Activated naive CD8-positive, alpha-beta T cell treated with anti-CD3 and anti-CD28 coated beads, Interleukin-2, amount 50 U/mL, for 24 hours (primary cell): ENCODE measurements around the gene SFMBT1.

Source experiments
- ATAC-seq: fragments of 150-1000 bp; cut with Tn5 transposase; one replicate; pipeline ENCODE4 v1.10.0; 2021
- DNase-seq: peaks from one replicate; pipeline ENCODE4 v3.0.0; 2021
- H3K27ac Mint-ChIP-seq: one replicate; pipeline ENCODE4 v1.8.0; 2021; ENCODE audit warnings: mild to moderate bottlenecking, mixed read lengths
- H3K27me3 Mint-ChIP-seq: one replicate; pipeline ENCODE4 v1.8.0; 2021; ENCODE audit warnings: mixed read lengths
- H3K36me3 Mint-ChIP-seq: one replicate; pipeline ENCODE4 v1.8.0; 2021; ENCODE audit warnings: low read depth, mixed read lengths
- H3K4me1 Mint-ChIP-seq: one replicate; pipeline ENCODE4 v1.8.0; 2021; ENCODE audit warnings: mixed read lengths
- H3K4me3 Mint-ChIP-seq: one replicate; pipeline ENCODE4 v1.8.0; 2021; ENCODE audit warnings: mild to moderate bottlenecking, moderate library complexity, mixed read lengths
- H3K9me3 Mint-ChIP-seq: one replicate; pipeline ENCODE4 v1.8.0; 2021; ENCODE audit warnings: mixed read lengths

SFMBT1 gene, protein sequence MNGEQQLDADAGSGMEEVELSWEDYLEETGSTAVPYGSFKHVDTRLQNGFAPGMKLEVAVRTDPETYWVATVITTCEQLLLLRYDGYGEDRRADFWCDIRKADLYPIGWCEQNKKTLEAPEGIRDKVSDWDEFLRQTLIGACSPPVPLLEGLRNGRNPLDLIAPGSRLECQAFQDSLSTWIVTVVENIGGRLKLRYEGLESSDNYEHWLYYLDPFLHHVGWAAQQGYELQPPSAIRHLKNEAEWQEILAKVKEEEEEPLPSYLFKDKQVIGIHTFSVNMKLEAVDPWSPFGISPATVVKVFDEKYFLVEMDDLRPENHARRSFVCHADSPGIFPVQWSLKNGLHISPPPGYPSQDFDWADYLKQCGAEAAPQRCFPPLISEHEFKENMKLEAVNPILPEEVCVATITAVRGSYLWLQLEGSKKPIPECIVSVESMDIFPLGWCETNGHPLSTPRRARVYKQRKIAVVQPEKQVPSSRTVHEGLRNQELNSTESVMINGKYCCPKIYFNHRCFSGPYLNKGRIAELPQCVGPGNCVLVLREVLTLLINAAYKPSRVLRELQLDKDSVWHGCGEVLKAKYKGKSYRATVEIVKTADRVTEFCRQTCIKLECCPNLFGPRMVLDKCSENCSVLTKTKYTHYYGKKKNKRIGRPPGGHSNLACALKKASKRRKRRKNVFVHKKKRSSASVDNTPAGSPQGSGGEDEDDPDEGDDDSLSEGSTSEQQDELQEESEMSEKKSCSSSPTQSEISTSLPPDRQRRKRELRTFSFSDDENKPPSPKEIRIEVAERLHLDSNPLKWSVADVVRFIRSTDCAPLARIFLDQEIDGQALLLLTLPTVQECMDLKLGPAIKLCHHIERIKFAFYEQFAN

DNA sequence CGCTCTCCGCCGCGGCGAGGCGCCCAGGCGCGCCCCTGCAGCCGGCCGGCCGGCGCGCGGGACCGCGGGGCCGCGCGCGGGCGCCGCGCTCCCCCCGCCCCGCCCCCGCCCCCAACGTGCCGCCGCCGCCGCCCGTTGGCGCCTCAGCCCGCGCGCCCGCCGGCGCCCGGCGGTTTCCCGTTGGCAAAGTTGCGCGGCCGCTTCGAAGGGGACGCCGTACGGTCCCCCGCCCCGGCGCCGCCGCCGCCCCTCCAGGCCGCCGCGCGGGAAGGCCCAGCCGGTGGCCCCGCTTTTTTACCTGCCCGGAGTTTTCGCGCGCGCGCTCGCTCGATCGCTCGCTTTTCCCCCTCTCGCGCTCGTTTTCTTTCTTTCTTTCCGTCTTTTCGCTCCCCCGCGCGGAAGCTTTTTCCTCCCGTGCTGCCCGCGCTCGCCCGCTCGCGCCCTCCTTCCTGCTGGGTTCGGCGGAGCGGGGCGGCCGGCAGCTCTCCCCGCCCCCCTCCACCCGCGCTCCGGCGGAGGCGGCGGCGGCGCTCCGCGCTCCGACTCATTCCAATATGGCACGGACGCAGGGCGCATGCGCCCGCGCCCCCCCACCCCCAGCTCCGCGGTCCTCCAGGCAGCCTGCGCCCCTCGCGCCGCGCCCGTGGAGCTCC is at the start of gene SFMBT1:
Gene SFMBT1, minus strand, starts transcription at position 556 of the 653 bp plus-strand sequence. CDS start 76,945 bp downstream, outside the sequence.
- Mint-ChIP-seq H3K36me3 (peaks cover 3% of the 10 kb centered on the region), H3K9me3 (no peaks in the 10 kb centered on the region), H3K4me3 (peak within 1 kb of the TSS; percentile 89), H3K4me1 (peaks cover 42% of the 10 kb centered on the region), H3K27ac (peak within 1 kb of the TSS; percentile 93), H3K27me3 (no peaks in the 10 kb centered on the region)
- peak; percentile 80 for DNase-seq
- peak; percentile 37 for ATAC-seq

DNA sequence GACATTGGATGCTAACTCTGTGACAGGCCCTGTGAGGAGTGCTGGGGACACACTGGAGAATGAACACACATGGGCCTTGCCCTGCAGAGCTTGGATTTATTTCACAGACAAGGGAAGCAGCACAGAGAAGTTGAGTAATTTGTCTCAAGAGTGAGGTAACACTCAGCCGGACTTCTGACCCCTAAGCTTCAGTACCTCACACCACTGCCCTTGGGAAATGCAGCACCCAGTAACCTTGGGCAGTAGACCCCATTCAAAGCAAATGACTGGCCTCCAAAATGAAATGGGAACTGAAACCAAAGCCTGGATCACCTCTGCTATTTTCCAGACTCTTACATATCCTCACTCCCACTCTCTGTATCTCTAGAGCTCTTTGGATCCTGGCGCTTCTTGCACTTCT is 47.1 kb upstream of the SFMBT1 start:
- H3K27ac Mint-ChIP-seq, result no peak overlapping the region
- peaks cover 18% of the 10 kb centered on the region for H3K36me3 Mint-ChIP-seq

DNA sequence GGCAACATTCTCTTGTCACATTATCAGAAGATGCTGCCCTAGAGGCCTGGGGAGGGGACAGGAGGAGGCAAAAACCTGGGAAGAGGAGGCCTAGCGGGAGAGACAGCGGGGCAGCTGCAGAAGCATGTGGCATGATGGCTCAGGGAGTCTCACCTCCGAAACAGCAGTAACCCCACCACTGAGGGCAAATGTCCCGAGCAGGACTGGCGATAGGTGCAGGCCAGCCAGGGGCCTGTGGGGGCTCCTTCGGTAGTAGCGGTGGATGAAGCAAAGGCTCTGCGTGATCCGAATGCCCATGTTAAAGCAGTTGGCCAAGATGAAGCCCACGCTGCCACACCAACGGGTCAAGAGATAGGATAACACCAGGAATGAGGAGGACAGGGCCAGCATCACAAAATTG is 46.3 kb upstream of the SFMBT1 start:
- no peak for ATAC-seq
- Mint-ChIP-seq H3K27ac (no peak overlapping the region), H3K36me3 (peaks cover 18% of the 10 kb centered on the region)

More for the DNA sequence above, 47.1 kb upstream of the SFMBT1 start:
- H3K9me3 Mint-ChIP-seq, result no peaks in the 10 kb centered on the region
- H3K4me1 Mint-ChIP-seq, result no peaks in the 10 kb centered on the region
- H3K27me3 Mint-ChIP-seq, result no peaks in the 10 kb centered on the region
- no peak overlapping the region for H3K4me3 Mint-ChIP-seq
- DNase-seq (no peak), ATAC-seq (no peak)

DNA sequence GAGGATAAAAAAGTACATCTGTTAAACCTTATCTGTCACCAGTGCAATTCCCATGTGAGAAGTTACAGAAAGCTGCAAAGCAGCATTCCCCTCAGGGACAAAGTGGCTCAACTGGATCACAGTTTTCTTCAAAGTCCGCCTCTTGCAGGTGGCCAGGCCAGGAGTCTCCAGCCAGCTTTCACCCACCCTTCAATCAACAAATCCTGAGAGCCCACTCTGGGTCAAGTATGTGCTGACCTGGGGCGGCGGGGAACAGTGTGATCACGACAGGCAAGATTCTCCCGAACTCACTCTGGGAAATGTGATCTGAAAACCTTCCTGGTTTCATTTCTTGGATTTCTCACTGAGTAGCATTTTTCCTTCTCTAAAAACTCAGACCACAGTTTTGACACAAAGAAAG is 45.1 kb upstream of the SFMBT1 start:
- Mint-ChIP-seq H3K27me3 (no peaks in the 10 kb centered on the region), H3K4me3 (no peak overlapping the region), H3K4me1 (no peaks in the 10 kb centered on the region), H3K27ac (no peak overlapping the region), H3K9me3 (no peaks in the 10 kb centered on the region), H3K36me3 (peaks cover 18% of the 10 kb centered on the region)
- DNase-seq (no peak), ATAC-seq (no peak)

More for the DNA sequence above, 46.3 kb upstream of the SFMBT1 start:
- no peaks in the 10 kb centered on the region for H3K4me1 Mint-ChIP-seq
- no peak for DNase-seq
- H3K9me3 Mint-ChIP-seq, result no peaks in the 10 kb centered on the region
- no peak overlapping the region for H3K4me3 Mint-ChIP-seq
- H3K27me3 Mint-ChIP-seq, result no peaks in the 10 kb centered on the region

DNA sequence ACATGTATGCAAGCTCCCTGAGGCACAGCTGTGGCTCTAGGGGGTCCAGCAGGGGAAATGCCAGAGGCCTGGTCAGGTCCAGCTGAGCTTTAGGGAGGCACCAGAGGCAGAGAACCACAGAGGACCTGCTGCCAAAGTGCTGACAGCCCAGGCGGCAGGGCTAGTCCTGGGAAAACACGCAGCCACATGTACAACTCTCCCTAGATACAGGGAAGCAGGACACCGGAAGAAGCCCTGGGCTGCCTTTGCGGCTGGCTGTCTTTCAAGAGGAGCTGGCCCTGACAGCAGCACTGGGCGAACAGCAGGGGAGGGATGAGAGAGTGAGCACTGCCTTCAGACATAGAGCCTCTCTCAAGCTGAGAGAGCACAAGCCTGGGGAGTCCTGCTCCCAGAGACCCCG is 43.6 kb upstream of the SFMBT1 start:
- H3K36me3 Mint-ChIP-seq, result peaks cover 14% of the 10 kb centered on the region

DNA sequence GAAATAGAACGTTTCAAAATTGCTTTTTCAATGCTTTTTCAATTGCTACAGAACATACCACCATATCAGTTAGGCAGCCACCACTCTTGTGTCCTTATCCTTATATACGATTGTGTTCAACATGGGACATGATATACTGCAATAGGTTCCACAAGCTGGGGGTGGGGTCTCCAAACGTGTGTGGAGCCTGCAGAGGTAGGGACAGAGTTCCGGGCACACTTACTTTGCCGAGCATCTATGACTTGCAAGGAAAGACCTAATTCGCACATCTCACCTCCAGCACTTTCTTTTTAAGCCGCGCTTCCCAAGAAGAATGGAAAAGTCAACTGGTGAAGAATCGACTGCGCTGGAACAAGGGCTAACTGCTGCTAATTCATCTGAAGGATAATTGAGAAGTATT is 39.6 kb upstream of the SFMBT1 start:
- H3K27me3 Mint-ChIP-seq, result no peaks in the 10 kb centered on the region
- peaks cover 1% of the 10 kb centered on the region for H3K4me1 Mint-ChIP-seq
- H3K27ac Mint-ChIP-seq, result no peak overlapping the region
- ATAC-seq (no peak), DNase-seq (no peak)
- no peak overlapping the region for H3K4me3 Mint-ChIP-seq
- H3K36me3 Mint-ChIP-seq, result peaks cover 2% of the 10 kb centered on the region
- no peaks in the 10 kb centered on the region for H3K9me3 Mint-ChIP-seq

More for the DNA sequence above, 43.6 kb upstream of the SFMBT1 start:
- no peak for ATAC-seq
- Mint-ChIP-seq H3K4me3 (no peak overlapping the region), H3K9me3 (no peaks in the 10 kb centered on the region), H3K4me1 (peaks cover under 1% of the 10 kb centered on the region), H3K27ac (no peak overlapping the region), H3K27me3 (no peaks in the 10 kb centered on the region)
- no peak for DNase-seq

DNA sequence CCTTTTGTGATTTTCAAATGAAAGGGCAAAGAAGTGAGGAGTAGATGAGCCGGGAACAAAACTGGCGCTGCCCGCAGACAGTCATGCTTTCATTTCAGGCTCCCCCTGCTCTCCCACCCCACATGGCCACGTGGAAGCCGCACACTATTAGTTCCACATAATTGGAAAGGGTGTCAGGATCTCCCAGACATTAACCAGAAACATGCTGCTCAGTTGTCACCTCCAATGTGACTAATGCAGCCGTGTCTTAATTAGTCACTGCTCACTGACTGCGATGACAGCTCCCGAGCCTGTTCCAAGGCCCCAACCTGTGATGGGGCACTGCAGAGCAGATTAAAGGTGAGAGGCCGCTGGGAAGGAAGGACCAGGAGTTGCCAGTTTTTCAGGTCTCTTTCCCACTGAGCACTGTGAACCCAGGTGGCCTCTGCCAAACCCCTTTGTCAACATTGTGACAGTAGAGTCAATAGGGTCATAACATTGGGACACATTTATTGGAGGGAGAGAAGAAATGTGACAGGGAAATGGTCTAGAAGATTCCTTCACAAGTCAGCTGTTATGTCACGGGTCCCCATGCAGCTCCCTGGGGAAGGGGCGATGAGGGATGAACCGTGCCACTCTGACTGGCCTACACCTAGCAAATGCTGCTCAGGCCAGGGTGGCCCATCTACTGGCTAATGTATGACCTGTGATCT is 38.6 kb upstream of the SFMBT1 start:
- Mint-ChIP-seq H3K36me3 (peaks cover 2% of the 10 kb centered on the region), H3K27me3 (no peaks in the 10 kb centered on the region), H3K4me1 (peaks cover 1% of the 10 kb centered on the region), H3K4me3 (no peak overlapping the region), H3K9me3 (no peaks in the 10 kb centered on the region), H3K27ac (no peak overlapping the region)
- DNase-seq (no peak), ATAC-seq (peak; percentile 57)

DNA sequence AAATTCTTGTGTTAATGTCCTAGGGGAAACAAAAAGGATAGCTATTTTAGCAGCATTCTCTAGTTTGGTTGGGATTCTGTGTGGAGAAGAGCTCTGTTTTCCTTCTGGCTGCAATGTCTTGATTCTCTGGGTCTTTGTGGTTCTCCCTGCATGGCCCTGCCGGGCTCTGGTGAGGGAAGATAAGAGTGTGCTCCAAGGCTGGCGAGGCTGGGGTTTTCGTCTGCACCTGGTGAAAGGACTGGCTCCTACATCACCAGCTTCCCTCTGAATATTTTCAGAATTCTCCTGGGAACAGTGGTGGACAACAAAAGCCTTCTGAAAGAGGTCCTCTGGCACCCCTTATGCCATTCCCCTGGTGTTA is 38.1 kb upstream of the SFMBT1 start:
- H3K27me3 Mint-ChIP-seq, result no peaks in the 10 kb centered on the region
- DNase-seq (no peak), ATAC-seq (no peak)
- no peak overlapping the region for H3K27ac Mint-ChIP-seq
- peaks cover 1% of the 10 kb centered on the region for H3K4me1 Mint-ChIP-seq
- H3K4me3 Mint-ChIP-seq, result no peak overlapping the region
- H3K36me3 Mint-ChIP-seq, result peaks cover 2% of the 10 kb centered on the region
- no peaks in the 10 kb centered on the region for H3K9me3 Mint-ChIP-seq

DNA sequence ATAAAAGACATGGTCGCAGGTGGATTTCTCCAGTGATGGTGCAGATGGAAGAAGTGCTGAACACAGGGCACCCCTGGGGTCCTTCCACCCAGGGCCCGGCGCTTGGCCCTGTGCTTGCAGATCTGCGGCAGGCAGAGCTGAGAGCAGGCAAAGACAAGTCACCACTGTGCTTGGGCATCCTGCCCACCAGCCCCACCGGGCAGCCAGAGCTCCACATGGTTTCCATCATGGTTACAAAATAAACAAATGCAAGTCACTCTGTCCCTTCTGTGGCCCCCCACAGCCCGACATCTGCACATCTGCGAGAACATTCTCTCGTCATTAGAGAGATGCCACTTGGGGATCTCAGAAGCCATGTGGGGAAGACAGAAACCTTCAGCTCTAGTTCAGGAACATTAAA is 37.6 kb upstream of the SFMBT1 start:
- no peaks in the 10 kb centered on the region for H3K9me3 Mint-ChIP-seq

DNA sequence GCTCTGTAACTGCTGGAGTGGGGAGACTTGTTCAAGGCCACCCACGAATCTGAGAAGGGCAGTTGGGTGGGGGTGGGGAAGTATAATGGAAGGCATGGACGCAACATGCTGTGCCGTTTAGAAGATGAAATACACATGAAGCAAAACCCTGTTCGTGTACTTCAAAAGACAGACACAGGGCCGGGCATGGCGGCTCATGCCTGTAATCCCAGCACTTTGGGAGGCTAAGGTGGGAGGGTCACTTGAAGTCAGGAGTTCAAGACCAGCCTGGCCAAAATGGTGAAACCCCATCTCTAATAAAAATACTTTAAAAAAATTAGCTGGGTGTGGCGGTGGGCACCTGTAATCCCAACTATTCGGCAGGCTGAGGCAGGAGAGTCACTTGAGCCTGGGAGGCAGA is 36.9 kb upstream of the SFMBT1 start:
- no peak overlapping the region for H3K27ac Mint-ChIP-seq
- peaks cover 1% of the 10 kb centered on the region for H3K4me1 Mint-ChIP-seq
- DNase-seq (no peak), ATAC-seq (no peak)
- no peaks in the 10 kb centered on the region for H3K27me3 Mint-ChIP-seq
- H3K36me3 Mint-ChIP-seq, result no peaks in the 10 kb centered on the region
- no peaks in the 10 kb centered on the region for H3K9me3 Mint-ChIP-seq
- H3K4me3 Mint-ChIP-seq, result no peak overlapping the region

More for the DNA sequence above, 37.6 kb upstream of the SFMBT1 start:
- Mint-ChIP-seq H3K36me3 (peaks cover 2% of the 10 kb centered on the region), H3K27me3 (no peaks in the 10 kb centered on the region), H3K4me1 (peaks cover 1% of the 10 kb centered on the region), H3K27ac (no peak overlapping the region), H3K4me3 (no peak overlapping the region)
- no peak for ATAC-seq
- no peak for DNase-seq

DNA sequence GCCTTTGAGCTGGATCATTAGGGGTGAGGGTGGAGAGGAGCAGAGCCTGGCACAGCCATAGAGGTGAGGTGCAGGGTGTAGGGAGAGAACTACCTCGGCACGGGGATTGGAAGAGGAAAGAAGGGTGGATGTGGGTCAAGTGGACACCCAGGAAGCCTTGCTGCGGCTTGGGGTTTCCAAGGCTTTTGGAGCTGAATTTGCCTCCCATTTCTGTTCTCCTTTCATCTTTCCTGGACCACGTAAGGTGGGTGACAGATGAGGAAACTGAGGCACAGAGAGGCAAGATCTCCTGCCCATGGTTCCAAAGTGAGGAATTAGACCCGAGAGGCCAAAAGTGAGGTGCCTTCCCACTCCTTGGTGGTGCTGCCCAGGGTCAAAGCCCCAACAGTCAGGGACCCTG is 35.4 kb upstream of the SFMBT1 start:
- Mint-ChIP-seq H3K27ac (no peak overlapping the region), H3K9me3 (no peaks in the 10 kb centered on the region), H3K27me3 (no peaks in the 10 kb centered on the region), H3K4me3 (no peak overlapping the region), H3K4me1 (peaks cover 1% of the 10 kb centered on the region), H3K36me3 (no peaks in the 10 kb centered on the region)
- ATAC-seq (no peak), DNase-seq (no peak)

DNA sequence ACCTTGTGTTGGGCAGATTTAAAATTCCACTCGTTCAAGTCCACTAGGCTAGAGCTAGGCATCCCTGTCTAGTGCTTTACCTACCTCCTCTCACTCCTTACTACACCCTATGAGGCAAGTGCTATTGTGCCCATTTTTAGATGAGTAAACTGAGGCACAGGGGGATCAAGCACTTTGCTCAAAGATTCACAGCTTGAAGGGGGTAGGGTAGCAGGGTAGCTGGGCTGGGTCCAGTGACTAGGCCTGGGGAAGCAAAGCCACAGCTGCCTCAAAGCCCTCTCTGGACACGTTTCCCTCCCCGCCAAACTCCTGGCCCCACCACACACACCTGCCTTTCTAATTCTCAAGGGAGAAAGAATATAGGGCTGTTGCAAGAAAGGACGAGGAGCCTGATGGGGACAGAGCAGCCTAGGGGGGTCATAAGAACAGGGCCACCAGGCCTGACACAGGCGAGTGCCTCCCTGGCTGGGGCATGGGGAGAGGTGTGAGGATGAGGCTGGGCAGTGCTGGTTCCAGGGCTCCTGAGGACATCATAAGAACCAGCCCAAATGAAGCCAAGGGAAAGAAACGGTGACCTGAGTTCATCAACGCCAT is 34.8 kb upstream of the SFMBT1 start:
- no peaks in the 10 kb centered on the region for H3K27me3 Mint-ChIP-seq
- H3K4me3 Mint-ChIP-seq, result no peak overlapping the region
- H3K27ac Mint-ChIP-seq, result no peak overlapping the region
- H3K36me3 Mint-ChIP-seq, result no peaks in the 10 kb centered on the region
- H3K9me3 Mint-ChIP-seq, result no peaks in the 10 kb centered on the region
- ATAC-seq (no peak), DNase-seq (no peak)
- H3K4me1 Mint-ChIP-seq, result peaks cover 1% of the 10 kb centered on the region

DNA sequence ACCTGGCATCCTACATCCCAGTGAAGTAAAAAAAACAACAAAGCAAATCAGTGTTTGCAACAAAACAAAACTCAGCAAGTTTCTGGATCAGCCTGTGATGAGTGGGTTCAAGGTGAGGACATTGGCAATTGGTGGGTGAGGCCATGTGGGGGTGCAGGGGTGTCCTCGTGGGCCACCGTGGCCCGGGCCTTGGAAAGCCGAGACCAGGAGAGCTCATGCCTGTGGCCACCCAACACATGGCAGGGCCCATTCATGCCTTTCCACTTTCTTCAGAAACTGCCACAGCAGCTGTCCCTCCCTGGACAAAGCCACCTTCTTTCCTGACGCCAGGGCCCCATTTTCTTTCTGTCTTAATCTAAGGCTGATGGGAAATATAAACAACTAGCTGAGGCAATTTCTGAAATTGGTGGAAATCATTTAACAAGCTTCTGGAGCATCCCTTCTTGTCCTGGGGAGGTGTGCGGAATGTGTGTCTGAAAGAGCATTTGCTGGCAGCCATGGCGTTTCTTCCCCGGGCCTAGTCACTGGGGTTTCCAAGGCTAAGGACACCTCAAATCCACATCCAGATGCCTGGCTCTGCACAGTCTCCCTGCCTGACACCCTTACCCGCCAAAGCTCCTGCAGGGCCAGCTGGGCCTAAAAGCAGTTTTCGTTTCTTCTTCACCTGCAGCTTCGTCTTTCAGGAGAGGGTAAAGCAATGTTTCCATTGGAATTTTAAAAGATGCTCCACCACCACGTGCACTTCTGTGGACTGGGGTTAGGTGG is 34.1 kb upstream of the SFMBT1 start:
- DNase-seq, result no peak
- no peak for ATAC-seq
- no peak overlapping the region for H3K27ac Mint-ChIP-seq

More for the DNA sequence above, 34.1 kb upstream of the SFMBT1 start:
- Mint-ChIP-seq H3K27me3 (no peaks in the 10 kb centered on the region), H3K36me3 (no peaks in the 10 kb centered on the region), H3K4me1 (peaks cover 1% of the 10 kb centered on the region), H3K4me3 (no peak overlapping the region), H3K9me3 (no peaks in the 10 kb centered on the region)
